GM18502 (cell line): ENCODE results near the gene CCNG1.
"Not testable (repeated sequence)": the region's sequence is repeated elsewhere in the genome, so short reads cannot be mapped to it uniquely, and the experiment has no call there.

Experiments used
- ATAC-seq: cut with Tn5 transposase; IDR thresholded peaks from one replicate; pipeline ENCODE4 v1.9.1; 2021; ENCODE audit warnings: mild to moderate bottlenecking; ENCODE audit not compliant: unreplicated experiment, poor library complexity

Gene CCNG1

DNA sequence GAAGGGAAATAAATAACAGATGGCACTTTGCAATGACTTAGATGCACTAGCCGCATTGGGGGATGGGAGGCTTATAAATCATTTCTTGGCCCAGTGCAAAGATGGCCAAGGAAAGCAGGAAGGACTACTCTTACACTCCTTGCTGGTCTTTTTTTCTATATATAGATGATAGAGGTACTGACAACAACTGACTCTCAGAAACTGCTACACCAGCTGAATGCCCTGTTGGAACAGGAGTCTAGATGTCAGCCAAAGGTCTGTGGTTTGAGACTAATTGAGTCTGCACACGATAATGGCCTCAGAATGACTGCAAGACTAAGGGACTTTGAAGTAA lies 1.7 kb downstream of the CCNG1 start:
- peak; percentile 13 for ATAC-seq

DNA sequence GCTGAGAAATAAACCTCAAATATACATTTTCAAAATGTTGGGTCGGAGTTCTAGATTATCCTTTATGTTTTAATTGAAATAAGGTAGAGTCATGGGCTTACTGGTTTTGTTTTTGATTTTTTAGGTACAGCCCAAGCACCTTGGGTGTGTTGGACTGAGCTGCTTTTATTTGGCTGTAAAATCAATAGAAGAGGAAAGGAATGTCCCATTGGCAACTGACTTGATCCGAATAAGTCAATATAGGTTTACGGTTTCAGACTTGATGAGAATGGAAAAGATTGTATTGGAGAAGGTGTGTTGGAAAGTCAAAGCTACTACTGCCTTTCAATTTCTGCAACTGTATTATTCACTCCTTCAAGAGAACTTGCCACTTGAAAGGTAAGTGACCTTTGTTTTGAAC lies 3.6 kb downstream of the CCNG1 start:
- no peak for ATAC-seq

DNA sequence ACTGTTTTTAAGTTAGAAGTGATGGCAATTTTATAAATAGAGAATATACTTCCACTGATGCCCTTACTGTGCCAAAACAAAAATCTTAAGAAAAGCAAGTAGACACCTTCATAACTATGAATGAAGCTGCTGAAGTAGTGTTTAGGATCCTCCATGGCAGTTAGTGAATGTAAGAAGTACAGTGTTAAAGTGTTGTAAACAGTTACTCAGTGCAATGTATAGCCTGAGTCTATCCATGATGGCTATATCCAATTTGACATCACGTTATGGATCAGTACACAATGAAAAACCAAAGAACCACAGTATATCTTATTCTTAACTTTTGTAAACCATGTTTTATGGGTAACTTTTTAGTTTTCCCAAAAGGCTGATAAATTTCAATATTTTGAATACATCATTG lies 7.1 kb downstream of the CCNG1 start:
- ATAC-seq, result no peak

DNA sequence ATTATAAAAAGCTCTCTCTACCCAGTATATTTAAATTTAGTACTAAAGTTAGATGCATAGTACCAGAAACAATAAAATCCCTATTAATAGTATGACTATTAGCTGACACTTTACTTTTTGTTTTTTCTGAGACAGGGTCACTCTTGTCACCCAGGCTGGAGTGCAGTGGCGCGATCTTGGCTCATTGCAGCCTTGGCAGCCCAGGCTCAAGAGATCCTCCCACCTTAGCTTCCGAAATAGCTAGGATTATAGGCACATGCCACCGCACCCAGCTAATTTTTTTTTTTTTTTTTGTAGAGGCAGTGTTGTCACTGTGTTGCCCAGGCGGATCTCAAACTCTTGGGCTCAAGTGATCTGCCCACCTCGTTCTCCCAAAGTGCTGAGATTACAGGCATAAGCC lies 8.0 kb downstream of the CCNG1 start:
- no peak for ATAC-seq

DNA sequence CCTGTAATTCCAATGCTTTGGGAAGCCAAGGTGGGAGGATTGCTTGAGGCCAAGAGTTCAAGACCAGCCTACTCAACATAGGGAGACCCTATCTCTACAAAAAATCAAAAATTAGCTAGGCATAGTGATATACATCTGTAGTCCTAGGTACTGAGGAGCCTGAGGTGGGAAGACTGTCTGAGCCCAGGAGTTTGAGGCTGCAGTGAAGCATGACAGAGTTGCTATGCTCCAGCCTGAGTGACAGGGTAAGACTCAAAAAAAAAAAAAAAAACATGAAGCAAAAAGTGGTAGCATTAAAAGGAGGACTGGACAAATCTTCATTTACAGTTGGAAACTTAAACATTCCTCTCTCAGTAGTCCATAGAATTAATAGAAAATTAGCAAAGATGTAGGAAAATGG lies 9.8 kb downstream of the CCNG1 start:
- no peak for ATAC-seq

DNA sequence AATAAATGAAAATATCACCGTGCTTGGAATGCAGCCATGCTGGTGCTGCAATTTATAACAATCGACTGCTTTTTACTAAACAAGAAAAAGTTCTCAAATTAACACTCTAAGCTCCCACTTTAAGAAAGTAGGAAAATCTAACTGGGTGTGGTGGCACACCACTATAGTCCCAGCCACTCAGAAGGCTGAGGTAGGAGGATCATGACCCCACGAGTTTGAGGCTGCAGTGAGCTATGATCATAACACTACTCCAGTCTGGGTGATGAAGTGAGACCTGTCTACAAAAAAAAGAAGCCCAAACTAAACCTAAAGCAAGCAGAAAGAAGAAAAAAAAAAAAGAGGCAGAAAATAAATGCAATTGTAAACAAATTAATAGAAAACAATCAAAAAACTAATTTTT lies 10.5 kb downstream of the CCNG1 start:
- no peak for ATAC-seq

DNA sequence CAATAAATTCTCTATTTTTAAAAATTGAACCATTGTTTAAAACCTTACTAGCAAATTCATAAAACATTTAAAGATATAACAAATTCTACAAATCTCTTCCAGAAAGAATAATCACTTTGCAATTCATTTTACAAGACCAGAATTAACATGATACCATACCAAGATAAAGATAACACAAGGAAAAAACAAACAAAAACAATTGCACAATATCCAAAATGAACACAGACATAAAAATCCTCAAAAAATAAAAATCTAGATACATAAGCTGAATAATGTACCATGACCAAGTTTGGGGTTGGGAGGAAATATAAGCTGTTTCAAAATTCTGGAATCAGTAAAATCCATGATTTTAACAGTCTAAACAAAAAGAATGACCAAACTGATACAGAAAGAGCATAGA lies 11.1 kb downstream of the CCNG1 start:
- no peak for ATAC-seq

DNA sequence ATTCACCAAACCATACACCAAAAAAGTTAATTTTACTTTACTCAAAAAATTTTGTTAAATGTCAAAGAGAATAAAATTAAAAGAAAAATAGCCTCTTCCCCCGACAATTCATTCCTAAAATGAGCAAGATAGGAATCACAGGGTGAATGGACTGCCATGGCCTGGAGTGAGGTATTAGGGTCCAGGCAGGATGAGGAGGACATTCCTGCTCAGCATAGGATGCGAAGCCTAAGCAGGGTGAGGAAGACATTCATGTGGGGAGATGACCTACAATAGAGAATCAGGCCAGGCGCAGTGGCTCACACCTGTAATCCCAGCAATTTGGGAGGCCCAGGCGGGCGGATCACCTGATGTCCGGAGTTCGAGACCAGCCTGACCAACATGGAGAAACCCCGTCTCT lies 14.1 kb downstream of the CCNG1 start:
- ATAC-seq, result no peak

DNA sequence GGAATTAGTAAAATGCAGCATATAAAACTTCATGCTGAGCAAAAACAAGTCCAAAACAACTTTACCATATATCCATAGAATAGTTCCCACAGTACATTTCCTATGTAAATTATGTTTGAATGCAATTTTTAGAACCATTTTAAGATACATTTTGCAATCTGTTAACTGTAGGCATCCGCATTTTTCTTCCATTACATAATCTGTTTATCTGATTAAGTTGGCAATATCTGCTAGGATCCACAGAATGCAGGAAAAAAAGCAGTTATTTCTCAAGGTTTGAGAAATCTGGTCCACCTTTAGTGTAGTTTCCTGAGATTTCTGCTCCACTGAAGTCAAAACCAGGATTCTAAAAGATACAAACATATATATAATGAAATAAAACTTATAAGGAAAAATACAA lies 16.3 kb downstream of the CCNG1 start:
- ATAC-seq, result no peak

DNA sequence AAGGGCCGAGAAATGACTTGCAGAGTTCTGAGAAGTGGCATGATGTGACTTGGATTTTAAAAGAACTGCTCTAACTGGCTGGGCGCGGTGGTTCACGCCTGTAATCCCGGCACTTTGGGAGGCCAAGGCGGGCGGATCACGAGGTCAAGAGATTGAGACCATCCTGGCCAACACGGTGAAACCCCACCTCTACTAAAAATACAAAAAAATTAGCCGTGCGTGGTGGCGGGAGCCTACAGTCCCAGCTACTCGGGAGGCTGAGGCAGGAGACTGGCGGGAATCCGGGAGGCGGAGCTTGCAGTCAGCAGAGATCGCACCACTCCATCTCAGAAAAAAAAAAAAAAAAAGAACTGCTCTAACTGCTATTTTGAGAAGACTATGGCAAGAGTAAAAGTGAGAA lies 18.0 kb downstream of the CCNG1 start:
- ATAC-seq, result not testable (repeated sequence)

DNA sequence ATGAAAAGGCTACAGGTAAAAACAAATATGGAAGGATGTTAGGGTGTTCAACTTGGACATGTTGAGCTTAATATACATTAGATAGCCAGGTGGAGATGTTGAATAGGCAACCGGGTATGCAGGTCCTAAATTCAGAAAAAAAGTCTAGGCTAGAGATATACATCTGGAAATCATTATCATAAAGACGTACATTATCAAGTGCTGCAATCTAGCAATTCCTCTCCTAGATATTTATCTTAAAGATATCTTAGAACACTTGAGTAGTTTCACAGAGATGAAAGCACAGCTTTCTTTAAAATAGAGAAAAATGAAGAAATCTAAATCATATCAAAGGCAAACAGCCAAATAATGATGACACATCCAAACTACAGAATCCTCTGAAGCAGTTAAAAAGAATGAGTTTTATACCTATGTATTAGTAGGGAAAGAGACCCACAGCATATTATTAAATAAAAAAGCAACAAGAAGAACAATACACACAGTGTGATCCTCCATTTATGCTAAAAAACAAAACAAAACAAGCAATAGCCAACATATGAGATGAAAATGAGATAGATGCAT lies 18.7 kb downstream of the CCNG1 start:
- ATAC-seq, result no peak

DNA sequence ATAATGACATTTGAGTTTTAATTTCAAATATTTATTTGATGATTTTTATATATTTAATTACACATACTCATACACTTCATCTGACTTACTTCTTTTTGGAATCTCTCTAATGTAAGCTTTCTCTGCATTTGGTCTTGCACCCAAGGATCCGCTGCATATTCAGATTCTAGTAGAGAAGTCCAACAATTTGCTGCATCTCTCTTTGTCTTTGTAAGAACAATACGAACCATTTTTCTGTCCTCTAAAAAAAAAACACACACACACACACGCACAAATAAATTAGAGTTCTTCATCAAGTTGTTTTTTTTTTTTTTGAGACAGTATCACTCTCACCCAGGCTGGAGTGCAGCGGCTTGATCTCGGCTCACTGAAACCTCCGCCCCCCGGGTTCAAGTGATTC lies 19.4 kb downstream of the CCNG1 start:
- ATAC-seq, result no peak

DNA sequence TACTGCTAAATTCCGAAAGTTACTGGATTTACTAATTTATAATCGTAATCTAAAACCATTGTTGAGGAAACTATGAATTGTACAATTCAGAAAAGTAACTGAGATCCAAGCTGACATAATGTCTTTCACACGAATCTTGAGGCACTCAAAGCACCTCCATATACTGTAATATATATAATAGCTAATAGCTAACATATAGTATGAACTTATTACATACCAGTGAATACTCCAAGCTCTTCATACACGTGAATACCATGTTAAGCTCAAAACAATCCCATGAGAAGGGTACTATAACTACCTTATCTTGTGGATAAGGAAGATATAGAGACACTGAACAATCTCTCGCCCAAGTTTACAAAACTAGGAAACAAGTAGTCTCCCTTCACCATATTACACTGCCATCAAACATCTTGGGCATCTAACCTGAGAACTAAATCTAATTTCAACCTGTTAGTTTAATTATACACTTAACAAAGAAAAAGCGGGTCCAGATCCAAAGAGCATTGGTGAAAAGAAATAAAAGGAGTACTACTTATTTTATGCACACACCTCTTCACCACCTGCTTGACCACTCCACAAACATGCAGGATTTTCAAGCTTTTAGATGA lies 21.5 kb downstream of the CCNG1 start:
- ATAC-seq, result no peak

DNA sequence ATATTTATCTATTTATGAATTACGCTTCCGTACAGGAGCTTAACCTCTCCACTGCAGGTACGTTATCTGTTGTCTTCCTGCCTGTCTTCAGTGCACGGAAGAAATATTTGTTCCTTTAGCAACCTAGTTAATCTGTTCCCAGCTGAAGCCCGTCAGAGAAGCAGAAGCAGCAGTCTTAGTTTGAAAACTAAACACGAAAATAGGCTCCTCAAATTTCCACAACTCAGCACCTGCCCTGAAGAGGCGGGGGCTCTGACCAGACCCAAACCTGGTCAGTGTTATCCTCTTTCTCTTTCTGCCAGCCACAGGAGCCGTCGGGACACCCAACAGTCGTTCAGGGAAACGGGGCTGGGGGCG lies 22.0 kb downstream of the CCNG1 start:
- ATAC-seq, result peak; percentile 5

DNA sequence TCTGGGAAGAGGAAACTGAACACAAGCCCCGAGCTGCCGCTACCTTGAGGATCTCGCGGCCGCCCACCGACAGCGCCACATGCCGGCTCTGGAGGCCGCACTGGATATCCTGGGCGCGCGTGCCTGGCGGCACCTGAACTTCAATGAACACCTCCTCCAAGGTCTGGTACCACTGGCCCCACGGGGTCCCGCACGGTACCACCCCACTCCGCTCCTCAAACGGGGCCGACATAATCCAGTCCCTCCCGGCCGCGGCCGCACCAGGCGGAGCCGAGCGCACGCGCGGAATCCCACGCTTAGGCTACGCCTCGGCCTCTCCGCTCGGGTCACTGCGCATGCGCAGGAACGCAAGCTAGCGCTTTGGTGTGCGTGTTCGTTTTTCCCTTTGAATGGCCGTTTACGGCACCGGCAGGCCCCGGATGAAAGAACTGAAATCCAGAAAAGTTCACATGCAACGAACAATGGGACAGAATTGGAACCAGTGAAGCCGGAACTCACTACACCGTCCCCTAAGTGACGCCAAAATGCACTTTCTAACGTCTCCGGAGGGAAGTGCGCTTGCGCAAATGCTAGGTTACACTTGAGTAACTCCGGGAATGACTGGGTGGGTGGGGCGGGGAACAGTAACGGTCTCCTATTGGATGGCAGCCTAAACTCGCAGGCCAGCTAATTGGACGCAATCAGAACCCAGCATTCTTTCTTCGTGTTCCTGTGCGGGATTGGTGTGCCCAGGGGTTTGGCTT lies 22.6 kb downstream of the CCNG1 start, which contains the start of gene NUDCD2:
TSS of gene NUDCD2 (minus strand) at position 284 of the 743 bp plus-strand sequence. CDS start at position 232, 52 bp downstream.
- peak; percentile 80 for ATAC-seq

DNA sequence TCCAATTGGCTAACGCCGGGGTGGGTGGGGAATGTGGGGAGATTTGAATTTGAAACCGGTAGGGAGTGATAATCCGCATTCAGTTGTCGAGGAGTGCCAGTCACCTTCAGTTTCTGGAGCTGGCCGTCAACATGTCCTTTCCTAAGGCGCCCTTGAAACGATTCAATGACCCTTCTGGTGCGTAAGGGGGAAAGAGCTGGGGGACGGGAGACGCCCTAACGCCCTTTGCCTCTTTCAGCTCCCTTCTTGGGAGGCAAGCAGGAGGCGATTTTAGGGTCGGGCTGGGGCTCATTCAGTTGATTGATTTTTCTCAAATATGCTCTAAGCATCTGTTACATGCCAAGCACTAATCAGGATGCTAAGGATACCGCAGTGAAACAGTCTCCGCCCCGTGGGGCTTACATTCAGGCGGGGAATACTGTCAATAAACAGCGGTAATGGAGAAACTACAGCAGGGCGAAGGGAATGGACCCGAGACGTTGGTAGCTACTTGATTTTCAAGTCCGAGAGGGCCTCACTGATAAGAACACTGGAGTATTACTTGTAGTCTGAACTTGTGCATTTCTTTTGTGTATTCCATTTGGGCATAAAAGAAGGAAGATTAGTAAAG lies 23.3 kb downstream of the CCNG1 start, which contains the start of gene HMMR:
TSS of gene HMMR (plus strand) at position 71 of the 610 bp plus-strand sequence. CDS start at position 132, 61 bp downstream.
- ATAC-seq, result peak; percentile 0

DNA sequence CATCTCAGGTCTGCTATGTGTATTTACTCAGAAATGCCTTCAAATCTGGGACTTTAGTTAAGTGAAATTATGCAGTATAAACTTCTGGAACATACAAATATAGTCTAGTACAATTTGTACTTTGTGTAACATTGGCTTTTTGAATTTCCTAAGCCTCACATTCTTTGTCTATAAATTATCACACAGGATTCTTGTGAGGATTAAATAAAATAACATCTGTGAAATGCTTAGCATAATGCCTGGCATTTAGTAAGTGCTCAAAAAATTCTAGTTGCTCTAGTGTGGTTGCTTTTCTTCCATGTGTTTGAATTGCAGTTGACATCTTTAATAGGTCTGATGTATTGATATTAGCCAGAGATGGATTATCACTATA lies 25.7 kb downstream of the CCNG1 start:
- no peak for ATAC-seq

DNA sequence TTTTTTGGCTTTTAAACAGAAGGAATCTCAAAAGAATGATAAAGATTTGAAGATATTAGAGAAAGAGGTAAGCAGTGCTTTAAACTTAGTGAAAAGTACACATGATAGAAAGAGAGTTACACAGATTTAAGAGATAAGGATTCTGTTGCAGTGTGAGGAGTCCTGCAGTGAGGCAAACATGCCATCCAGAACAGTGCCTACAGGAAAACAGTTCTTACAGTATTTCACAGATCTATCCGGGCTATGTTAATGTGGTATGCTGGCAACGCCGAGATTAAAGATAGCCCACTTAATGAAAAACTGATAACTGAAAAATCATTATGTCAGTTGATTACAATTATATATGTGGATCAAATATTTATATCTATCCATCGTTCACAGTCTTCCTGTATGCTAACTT lies 30.3 kb downstream of the CCNG1 start:
- no peak for ATAC-seq

DNA sequence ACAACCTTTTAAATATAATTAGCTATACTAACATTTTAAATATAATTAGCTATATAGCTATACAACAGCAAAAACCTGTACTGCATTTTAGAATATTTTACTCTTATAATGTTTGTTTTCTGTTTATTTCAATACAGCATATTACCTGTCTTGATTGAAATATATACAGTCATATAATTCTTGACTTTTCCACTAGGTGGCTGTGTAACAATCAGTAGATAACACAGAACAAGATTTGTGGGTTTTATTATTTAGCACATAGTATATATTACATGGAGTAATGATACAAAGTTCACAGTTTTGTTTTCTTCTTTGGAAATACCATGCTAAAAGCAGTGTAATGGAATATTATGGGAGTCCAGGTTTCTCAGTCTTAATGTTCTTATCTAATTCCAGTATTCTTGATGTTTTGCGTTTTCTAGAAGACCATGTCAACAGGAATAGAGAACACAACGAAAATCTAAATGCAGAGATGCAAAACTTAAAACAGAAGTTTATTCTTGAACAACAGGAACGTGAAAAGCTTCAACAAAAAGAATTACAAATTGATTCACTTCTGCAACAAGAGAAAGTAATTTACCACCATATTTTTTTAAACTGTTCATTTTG lies 36.3 kb downstream of the CCNG1 start:
- no peak for ATAC-seq

DNA sequence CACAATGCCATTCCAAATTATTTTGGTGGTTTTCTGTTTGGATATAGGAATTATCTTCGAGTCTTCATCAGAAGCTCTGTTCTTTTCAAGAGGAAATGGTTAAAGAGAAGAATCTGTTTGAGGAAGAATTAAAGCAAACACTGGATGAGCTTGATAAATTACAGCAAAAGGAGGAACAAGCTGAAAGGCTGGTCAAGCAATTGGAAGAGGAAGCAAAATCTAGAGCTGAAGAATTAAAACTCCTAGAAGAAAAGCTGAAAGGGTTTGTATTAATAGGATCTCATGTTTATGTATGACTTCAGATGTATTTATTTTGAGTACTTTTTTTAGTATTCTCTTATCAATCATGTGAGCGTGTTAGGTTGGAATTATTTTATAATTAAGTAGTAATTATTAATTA lies 38.0 kb downstream of the CCNG1 start:
- no peak for ATAC-seq
